Activated CD4-positive, alpha-beta T cell treated with anti-CD3 and anti-CD28 coated beads, Interleukin-2, Interleukin-4, amounts not matched to agents 100 ng/mL and 50 ng/mL, durations not matched to agents 16 hours and 8 hours (primary cell): Measurements from ENCODE around the gene AGFG1.
"Not testable (repeated sequence)": the region's sequence is repeated elsewhere in the genome, so short reads cannot be mapped to it uniquely, and the experiment has no call there.

Experiments used
- DNase-seq: peaks from one replicate; pipeline ENCODE4 v3.0.0-alpha.2; 2020; ENCODE audit warnings: low spot score

AGFG1 gene

DNA sequence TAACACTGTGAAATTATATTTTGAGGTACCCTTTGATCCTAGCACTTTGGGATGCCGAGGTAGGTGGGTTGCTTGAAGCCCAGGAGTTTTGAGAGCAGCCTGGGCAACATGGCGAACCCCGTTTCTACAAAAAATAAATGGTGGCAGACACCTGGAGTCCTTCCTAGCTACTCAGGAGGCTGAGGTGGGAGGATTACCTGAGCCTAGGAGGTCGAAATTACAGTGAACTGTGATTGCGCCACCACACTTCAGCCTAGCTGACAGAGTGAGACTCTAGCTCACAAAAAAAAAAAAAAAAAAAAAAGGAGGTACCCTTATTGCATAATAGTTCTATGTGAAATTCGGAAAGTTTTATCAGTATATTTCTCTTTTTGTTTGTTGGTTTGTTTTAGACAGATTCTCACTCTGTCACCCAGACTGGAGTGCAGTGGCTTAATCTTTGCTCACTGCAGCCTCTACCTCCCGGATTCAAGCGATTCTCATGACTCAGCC lies 67.6 kb downstream of the AGFG1 start:
- no peak for DNase-seq

DNA sequence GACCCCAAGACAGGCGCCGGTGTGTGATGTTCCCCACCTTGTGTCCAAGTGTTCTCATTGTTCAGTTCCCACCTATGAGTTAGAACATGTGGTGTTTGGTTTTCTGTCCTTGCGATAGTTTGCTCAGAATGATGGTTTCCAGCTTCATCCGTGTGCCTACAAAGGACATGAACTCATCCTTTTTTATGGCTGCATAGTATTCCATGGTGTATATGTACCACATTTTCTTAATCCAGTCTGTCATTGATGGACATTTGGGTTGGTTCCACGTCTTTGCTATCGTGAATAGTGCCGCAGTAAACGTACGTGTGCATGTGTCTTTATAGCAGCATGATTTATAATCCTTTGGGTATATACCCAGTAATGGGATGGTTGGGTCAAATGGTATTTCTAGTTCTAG lies 68.4 kb downstream of the AGFG1 start:
- not testable (repeated sequence) for DNase-seq

DNA sequence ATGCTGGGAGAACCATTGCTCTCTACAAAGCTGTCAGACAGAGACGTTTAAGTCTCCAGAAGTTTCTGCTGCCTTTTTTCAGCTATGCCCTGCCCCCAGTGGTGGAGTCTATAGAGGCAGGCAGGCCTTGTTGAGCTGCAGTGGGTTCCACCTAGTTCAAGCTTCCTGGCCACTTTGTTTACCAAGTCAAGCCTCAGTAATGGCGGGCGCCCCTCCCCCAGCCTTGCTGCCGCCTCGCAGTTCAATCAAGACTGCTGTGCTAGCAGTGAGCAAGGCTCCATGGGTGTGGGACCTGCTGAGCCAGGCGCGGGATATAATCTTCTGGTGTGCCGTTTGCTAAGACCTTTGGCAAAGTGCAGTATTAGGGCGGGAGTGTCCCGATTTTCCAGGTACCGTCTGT lies 74.0 kb downstream of the AGFG1 start:
- peak; percentile 5 for DNase-seq

DNA sequence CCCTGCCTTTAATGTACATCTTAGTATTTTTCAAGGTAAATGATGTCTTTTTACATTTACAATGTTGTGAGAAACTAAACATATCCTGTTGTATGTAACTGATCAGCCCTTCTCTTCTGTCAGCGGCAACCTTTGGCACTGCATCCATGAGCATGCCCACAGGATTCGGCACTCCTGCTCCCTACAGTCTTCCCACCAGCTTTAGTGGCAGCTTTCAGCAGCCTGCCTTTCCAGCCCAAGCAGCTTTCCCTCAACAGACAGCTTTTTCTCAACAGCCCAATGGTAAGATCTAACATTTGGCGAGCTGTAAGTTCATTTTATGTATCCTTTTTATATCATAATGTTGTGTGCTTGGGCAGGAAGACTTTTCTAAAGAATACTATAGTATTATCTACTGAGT lies 79.9 kb downstream of the AGFG1 start:
- DNase-seq, result no peak

DNA sequence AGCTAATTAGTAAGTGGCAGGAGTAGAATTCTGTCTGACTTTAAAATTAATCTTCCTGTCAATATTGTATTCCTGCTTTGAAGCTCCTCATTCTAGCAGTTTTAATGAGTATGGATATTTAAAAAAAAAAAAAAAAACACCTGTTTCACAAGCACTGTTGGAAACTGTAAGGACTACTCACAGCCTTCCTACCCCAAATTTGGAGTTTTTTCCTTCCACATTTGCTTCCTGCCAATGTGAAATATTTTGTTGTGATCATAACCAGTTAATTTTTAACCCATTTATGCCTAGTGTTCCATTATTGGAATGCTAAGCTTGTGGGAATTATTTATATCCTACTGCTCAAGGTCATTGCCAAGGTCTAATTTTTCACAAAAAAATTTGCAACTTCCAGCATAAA lies 90.6 kb downstream of the AGFG1 start:
- DNase-seq, result no peak

GRCh38 chr2:227565080-227565479 lies 93.1 kb downstream of the AGFG1 start:
- DNase-seq, result no peak

GRCh38 chr2:227566012-227566411 lies 94.1 kb downstream of the AGFG1 start:
- DNase-seq, result no peak

DNA sequence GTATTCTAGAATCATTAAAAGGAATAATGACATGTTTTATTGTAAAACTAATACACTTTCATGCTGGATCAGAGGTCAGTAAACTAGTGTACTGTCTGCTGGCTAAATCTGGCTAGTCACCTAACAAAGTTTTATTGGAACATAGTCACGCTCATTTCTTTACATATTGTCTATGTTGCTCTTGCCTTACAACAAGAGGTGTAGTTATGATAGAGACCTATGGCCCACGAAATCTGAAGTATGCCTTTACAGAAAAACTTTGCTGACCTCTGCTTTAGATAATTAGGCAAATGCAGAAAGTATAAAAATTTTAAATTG lies 96.9 kb downstream of the AGFG1 start:
- DNase-seq, result no peak

DNA sequence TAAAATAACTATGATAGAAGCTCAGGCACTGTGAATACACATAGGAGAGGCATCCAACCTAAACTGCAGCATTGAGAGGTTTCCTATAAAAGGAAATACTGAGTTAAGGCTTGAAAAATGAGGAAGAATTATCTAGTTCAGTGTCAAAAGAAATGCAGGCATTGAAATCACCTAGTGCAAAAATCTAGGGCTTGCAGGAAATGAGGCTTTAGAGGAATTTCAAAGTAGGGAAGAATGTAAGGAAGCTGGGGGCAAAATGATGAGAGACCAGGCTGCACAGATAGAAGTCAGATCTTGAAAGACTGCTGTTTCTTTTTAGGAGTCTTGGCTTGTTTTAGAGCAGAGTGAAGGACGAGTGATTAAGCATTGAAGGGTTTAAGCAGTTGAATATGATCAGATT lies 98.7 kb downstream of the AGFG1 start:
- no peak for DNase-seq

DNA sequence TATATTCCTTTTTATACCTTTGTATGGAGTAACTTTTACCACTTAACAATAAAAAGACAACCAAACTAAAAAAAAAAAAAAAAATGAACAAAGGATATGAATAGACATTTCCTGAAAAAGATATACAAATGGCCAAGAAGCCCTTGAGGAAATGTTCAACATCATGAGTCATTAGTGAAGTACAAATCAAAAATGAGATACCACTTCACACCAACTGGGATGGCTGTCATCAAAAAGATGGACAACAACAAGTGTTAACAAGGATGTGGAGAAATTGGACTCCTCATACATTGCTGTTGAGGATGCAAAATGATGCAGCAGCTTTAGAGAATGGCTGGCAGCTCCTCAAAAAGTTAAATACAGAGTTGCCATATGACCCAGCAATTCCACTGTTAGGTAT lies 104.2 kb downstream of the AGFG1 start:
- DNase-seq, result no peak

DNA sequence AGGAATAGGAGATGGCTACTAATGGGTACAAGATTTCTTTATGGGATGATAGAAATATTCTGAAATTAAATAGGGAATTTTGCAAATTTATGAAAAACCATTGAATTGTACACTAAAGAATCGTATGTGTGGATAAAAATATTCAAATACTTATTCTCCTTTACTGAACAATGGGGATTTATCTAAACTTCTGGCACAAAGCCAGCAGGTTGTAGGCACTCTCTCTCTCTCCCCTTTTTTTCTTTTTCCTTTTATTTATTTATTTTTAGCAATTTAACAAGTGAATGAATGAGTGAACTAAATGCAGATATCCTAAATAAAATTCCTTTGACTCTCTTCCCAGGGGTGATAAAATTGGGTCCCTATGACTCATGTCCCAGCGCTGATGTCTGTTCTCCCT lies 104.9 kb downstream of the AGFG1 start:
- DNase-seq, result no peak

GRCh38 chr2:227577555-227577954 lies 105.6 kb downstream of the AGFG1 start:
- DNase-seq, result no peak

DNA sequence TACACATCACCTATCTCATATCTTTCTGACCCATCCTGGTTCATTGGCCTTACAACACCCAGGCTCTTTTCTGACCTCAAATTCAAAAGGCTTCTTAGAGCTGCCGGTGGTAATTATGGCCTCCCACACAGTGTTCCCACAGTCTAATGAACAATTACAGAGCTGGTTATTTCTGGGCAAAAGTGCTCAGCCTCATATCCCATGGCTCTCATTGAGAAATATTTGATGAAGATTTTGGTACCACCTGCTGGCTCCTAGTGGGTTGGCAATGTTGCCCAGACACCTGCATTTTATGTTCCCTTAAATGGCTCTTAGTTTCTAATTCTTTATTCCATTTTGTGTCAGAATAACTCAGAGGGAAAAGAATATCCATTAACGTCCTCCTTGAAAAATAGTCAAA lies 106.7 kb downstream of the AGFG1 start:
- DNase-seq, result no peak

- no peak for DNase-seq
Observed at GRCh38 chr2:227579791-227580190, 107.8 kb downstream of the AGFG1 start.

DNA sequence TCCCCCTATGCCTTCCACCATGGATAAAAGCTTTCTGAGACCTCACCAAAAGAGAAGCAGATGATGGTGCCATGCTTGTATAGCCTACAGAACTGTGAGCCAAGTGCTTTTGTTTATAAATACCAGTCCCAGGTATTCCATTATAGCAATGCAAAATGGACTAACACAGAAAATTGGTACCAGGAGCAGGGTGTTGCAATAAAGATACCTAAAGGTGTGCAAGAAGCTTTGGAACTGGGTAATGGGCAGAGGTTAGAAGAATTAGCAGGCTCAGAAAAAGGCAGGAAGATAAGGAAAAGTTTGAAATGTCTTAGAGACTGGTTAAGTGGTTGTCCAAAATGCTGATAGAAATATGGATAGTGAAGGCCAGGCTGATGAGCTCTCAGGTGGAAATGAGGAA lies 110.4 kb downstream of the AGFG1 start:
- no peak for DNase-seq

DNA sequence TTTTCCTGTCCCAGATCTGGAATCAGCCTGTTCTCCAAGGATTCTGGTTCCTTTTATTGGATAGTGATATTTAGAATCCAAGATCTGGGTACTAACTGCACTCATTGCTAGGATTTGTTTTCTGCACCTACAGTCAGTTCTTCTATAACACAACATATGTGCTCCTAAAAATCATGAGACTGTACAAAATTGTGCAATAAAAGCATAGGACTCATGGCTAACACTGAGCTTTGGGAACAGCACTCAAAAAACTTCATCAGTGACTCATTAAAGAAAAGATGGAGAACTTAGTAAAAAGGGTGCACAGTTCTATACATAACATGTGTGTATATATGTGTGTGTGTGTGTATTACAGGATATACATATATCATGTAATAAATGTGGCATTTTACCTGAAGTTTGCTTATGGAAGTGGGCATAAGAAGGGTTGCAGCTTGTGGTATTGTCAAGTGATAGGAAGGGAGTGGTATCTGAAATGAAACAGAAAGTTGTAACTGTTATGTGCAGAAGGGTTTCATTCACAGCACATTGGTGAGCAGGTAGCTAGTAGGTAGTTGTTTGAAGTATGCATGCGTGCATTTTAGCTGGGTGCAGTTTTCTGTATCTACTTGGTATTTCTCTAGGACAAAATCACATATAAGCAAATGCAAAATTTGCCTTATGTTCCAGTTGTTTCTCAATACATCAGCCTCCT lies 120.9 kb downstream of the AGFG1 start:
- no peak for DNase-seq

DNA sequence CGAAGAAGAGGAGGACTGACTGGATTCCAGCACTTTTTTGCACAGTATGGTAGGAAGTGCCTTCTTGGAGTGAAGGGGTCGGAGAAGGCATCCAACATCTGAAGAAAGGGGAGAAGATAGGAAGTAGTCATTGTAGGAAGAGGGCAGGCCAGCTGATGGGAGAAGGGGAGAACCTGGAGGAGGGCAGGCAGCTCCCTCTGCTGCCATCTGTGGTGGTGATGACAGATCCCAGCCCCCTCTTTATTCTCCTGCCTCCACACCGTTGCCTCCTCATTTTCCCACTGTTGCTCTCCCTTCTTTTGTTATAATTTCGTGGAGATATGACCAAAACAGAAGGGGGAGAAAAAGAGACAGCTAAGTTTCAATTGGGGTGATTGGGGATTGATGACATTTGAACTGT lies 123.8 kb downstream of the AGFG1 start:
- no peak for DNase-seq

DNA sequence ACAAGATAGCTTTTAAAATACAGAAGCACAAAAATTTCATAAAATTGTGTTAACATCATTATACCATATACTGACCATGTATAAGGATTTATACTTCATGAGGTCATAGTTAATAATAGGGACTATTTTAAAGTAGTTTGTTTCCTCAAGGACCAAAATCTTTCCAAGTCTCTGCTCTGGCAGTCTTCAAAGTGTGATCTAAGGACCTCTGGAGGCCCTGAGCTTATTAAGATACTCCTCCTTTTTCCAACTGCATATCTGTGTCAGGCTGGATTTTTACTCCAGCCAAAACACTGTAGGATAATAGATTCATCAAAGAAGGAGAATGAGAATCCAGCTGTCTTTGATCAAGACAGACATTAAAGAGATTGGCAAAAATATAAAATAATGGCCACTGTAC lies 125.1 kb downstream of the AGFG1 start:
- DNase-seq, result no peak

DNA sequence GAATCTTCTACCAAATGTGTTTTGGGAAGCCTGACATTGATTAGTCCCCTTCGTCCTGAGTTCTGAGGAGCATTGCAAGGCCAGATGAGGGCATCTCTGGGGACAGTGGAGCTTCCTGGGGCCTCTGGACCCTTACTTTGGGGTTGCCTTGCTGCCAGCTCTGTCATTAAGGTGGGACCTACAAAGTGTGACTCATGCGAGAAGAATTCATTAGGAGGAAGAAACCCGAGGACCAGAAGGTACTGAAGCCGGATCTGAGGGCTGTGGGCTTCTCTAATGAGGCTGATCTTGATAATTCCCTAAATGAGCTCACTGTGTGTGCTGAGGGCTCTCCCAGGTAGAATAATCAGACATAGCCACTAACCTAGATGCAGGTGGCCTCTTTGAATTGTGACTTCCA lies 126.0 kb downstream of the AGFG1 start:
- DNase-seq, result no peak

DNA sequence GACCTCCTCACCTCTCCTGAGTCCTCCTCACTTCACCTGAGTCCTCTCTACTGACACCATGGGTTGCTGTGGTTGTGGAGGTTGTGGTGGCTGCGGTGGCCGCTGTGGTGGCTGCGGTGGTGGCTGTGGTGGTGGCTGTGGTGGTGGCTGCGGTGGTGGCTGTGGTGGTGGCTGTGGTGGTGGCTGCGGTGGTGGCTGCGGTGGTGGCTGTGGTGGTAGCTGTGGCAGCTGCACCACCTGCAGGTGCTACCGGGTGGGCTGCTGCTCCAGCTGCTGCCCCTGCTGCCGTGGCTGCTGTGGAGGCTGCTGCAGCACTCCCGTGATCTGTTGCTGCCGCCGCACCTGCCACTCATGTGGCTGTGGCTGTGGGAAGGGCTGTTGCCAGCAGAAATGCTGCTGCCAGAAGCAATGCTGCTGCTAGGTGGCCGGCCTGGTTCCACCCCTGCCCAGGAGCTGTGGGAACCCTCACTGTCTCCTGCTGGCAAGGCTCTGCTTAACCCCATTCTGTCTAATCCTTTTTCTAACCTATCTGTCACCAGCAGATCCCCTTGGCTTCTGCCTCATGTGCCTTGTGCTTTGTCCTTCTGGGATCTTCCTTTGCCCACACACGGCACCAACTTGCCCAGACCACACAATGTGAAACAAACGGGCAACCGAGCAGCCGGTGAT lies 127.0 kb downstream of the AGFG1 start, which contains the start of gene SCYGR2:
TSS of gene SCYGR2 (plus strand) at position 59 of the 669 bp plus-strand sequence. CDS start at position 59, 0 bp downstream.
- not testable (repeated sequence) for DNase-seq

GRCh38 chr2:227602358-227602757 lies 130.4 kb downstream of the AGFG1 start:
- DNase-seq, result no peak

GRCh38 chr2:227606476-227606875 lies 134.5 kb downstream of the AGFG1 start:
- DNase-seq, result no peak

- no peak for DNase-seq
Observed at GRCh38 chr2:227607941-227608340, 136.0 kb downstream of the AGFG1 start.
